KG1 (cell line): ENCODE data around the gene GGA1.
"Not testable (repeated sequence)": the region's sequence is repeated elsewhere in the genome, so short reads cannot be mapped to it uniquely, and the experiment has no call there.

Source experiments
- DNase-seq: peaks from one replicate; lab custom pipeline; 2025; lab: John Stamatoyannopoulos, UW

The GGA1 gene

DNA sequence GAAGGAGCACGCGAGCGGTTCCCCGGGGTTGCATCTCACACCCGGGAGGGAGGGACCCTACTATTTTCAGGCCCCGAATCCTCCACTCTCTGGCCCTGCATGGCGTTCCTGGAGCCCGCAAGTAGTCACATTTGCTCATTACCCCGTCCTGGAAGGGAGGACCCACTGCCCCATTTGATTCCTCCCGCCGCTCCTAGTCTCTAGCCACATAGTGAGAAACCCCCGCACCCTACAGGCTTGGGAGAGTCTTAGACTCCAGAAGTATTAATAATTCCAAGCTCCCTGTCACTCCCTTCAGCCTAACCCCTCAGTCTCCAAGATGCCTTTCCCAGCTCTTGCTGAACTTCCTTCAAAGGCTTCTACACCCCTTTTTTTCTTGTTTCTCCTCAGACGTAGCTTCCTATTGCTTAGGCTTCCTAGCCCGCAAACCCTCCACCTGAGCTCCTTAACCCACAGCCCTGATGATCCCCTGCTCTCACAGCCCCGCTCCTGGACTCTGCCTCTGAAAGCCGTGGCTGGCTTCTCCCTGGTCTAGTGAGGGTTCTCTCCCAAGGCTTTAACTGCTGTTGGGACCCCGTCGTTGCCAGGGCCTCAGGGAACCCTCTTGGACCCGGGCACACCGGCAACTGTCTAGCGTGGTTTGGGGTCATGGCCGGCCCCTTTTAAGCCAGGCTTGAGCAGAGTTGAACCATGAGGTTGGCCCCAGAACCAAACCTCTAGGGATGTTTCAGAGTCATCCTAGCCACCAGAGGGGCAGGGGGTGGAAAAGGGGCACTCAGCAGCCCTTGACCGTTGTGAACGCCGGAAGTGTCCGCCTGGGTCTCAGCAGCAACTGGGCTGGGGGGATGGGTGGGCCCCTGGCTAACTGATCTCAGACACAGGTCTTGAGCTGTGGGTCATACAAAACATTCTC, 862 bp downstream of the GGA1 start:
- DNase-seq = no peak

DNA sequence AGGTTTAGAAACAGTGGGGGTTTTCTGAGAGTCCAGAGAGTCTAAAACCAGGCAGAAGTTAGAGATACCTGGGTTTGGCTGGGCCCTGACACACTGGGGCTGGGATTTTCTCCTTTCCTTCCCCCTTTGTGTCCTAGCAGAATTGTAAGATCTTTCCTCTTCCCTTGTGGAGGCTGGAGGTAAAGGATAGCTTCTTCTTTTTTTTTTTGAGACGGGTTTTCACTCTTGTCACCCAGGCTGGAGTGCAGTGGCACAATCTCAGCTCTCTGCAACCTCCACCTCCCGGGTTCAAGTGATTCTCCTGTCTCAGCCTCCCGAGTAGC, 1.5 kb downstream of the GGA1 start:
- not testable (repeated sequence) for DNase-seq

DNA sequence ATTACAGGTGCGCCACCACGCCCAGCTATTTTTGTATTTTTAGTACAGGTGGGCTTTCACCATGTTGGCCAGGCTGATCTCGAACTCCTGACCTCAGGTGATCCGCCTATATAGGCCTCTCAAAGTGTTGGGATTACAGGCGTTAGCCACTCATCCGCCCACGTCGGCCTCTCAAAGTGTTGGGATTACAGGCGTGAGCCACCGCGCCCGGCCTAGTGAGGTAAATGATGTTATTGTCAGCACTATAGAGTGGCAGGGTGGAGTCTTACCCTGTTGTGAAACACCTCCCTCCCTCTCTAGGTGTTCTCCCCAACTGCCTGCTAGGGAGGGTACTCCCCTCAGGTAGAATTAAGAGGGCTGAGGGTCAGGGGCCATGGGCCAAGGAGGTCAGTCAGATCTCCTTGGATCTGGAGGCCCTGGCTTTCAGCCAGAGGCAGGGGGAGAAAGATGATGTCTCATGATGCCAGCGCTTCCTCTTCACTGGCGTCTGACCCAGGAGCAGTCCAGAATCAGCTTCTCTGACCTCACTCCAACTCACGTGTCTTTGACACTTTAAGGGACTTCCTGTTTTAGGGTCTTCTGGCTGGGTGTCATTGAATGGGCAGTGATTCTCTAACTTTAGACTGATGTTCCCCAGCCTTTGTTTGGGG, 2.0 kb downstream of the GGA1 start:
- DNase-seq = no peak

DNA sequence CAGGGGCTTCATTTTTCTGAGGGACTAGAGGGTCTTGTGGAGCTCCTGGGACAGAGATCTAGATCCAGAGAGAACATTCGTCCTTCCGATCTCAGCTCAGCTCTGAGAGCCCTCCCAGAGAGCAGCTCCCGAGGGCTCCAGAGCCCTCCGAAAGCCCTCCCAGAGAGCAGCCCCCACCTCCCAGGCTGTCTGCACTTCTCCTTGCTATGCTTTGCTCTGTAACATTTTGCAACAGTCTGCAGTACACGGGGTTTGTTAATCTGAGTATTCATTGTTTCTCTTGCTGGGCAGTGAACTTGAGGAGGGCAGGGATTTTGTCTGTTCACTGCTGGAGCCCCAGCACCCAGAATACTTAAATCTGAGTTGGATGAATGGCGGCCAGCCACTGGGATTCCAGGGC, 2.6 kb downstream of the GGA1 start:
- DNase-seq = no peak

DNA sequence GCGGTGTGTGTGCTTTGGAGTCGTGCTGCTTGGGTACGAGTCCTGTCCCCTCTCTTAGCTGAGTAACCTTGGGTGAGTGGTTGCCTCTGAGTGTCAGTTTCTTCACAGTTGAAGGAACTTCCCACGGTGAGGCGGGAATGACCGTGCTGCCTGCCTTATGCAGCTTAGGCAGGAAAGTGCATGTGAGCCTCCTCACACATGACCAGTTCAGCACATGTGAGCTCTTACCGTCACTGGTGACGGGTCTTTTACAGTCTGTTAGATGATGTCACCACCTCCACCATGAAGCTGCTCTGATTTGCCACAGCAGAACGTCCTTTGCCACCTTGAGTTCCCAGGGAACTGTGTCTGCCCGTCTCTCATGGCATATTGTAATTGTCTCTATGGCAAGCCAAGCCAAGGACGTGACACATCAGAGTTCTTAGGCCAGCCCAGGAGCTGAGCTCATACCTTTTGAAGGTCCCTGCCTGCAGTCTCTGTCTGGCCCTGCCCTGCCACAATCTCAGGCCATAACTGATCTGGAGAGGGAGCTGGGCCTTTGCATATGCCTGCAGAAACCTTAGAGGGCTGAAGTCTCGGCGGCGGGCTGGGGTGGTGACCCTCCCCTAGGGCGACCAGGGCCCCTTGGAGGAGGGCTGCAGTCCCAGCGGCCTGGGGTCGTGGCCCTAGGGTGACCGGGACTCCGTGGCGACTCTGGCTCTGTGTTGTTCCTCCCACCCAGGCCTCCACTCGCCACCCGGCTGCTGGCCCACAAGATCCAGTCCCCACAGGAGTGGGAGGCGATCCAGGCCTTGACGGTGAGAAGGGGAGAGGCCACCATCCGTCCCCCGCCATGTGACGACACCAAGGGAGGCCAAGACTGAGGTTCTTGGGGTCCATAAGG, 7.8 kb downstream of the GGA1 start:
- no peak for DNase-seq

DNA sequence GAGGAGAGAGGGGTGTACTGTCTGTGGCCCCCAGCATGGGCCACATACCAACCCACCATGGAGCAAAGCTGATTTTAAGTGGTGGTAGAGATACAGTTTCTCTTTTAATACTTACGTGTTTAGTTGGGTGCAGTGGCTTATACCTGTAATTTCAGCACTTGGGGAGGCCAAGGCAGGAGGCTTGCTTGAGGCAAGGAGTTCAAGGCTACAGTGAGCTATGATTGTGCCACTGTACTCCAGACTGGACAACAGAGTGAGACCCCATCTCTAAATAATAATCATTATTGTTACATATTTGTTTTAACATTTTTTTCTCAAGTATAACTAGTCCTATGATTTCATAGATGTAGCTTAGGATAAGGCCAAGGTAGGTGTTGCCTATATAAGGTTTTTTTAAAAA, 8.8 kb downstream of the GGA1 start:
- no peak for DNase-seq

DNA sequence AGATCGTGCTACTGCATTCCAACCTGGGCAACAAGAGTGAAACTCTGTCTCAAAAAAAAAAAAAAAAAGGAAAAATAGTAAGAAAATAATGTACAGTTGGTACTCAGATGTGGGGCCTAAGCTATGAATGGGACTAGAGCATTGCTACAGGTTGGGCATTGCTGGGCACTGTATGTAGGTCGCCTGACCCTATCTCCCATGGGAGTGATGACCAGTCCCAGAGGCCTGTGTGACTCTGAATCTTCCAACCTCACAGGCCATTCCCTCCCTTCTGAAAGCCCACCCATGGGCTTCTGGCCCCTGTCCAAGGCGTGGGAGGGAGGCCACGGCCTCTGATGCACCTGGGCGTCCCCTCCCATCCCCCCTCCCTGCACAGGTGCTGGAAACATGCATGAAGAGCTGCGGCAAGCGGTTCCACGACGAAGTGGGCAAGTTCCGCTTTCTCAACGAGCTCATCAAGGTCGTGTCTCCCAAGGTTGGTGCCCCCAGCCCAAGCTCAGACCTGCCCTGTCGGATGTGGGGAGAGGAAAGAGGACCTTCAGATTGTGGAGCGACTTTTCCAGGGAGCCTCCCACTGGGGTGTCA, 9.5 kb downstream of the GGA1 start:
- no peak for DNase-seq

DNA sequence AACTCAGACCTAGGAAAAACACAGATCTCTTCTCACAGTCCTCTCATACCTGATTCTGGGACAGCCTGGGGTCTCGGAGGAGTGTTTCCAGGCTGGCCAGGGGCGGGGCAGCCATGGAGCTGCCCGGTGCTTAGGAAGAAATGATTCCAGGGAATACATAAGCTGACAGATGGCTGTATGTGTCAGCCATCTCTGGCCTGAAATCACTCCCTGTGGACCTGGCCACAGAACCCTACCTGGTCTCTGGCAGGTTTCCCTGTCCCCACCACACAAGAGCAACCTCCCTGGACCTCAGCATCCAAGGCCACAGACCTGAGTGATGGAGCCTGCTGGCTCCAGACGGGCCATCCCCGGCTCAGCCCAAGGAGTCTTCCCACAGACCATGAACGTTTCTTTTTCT, 10.0 kb downstream of the GGA1 start:
- no peak for DNase-seq

DNA sequence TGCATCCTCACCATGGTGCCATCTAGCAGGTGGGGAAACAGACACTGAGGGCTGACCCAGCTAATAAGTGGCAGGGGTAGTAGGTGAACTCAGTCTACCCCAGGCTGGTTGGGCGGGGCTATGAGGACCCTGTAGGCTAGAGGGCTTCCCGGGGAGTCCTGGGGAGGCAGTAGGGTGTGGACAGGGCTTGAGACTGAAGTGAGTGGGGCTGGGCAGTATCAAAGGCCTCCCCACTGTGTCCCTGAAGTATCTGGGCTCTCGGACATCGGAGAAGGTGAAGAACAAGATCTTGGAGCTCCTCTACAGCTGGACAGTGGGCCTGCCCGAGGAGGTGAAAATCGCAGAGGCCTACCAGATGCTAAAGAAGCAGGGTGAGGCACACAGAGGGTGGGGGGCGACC, 11.4 kb downstream of the GGA1 start:
- no peak for DNase-seq

DNA sequence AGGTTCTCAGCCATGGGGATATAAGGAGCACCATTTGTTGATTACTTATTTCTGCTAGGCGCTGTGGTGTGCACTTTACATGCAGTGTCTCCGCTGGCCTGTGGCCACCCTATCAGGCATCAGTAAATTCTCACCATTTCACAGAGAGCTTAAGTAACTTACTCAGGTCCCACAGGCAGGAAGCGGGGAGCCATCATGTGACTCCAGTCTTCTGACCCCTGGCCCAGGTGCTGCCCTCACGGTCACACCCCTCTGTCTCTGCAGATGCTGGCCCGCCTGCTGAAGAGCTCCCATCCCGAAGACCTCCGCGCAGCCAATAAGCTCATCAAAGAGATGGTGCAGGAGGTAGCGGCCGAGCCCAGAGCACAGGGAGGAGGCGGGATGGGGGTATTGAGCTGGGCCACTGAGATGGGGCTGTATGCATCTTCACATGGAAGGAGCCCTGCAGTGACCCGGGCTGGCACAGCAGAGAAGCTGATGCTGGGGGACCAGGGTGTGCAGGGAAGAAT, 12.8 kb downstream of the GGA1 start:
- DNase-seq = no peak

DNA sequence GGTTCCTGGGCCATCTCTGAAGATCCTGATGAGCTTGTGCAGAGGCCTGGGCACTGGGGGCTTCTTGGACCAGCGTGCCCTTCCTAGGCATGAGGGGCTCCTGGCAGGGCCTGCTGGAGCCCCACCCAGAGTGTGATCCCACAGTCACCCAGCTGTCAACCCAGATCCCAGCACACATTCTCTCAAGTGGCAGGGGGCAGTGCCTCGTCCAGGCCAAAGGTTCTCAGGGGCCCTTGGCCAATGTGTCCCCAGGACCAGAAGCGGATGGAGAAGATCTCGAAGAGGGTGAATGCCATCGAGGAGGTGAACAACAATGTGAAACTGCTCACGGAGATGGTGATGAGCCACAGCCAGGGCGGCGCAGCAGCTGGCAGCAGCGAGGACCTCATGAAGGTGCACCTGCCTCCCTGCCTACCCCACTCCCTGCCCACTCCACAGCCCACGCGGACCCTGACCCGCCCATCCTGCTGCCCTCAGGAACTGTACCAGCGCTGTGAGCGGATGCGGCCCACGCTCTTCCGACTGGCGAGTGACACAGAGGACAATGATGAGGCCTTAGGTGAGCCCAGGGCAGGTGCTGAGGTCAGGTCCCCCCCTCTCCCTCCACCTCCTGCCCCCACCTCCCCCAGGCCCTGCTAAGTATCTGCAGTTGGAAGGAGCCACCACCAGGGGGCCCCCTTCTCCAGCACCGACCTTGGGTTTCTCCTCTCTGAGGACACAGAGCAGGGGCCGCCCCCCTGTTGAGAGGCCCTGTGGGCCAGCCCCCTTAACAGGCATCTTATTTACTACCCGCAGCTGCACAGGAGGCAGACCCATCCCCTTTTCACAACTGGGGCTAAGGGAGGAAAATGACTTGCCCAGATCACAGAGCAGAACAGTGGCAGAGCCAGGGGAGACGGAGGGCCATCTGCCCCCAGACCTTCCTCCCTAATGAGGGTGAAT, 14.7 kb downstream of the GGA1 start:
- peak; percentile 27 for DNase-seq

DNA sequence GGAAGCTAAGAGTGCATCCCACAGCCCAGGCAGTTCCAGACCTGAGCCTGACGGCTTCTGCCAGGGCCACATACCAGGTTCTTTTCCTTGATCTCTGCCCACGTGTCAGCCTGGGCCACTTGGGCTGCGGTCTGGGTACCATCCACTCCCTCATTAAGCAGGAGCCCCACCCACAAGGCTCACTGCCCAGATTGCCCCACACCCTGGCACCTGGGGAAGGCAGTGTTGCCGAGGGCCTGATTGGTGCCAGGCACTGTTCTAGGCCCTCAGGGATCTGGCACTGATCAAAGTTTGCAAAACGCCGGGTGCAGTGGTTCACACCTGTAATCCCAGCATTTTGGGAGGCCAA, 15.4 kb downstream of the GGA1 start:
- DNase-seq = no peak

DNA sequence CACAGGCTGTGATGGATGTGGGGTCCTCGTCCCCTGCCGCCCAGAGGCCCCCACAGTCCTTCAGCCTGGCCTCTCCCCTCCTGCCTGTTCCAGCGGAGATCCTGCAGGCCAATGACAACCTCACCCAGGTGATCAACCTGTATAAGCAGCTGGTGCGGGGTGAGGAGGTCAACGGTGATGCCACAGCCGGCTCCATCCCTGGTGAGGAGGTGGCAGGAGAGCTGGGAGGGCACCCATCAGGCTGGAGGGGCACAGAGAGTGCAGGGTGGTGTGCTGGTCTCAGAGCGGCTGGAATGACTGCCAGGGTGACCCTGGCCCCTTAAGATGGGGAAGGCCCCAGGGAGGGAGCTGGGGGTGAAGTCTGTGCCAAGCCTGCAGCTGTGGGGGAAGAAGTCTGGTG, 16.2 kb downstream of the GGA1 start:
- no peak for DNase-seq

DNA sequence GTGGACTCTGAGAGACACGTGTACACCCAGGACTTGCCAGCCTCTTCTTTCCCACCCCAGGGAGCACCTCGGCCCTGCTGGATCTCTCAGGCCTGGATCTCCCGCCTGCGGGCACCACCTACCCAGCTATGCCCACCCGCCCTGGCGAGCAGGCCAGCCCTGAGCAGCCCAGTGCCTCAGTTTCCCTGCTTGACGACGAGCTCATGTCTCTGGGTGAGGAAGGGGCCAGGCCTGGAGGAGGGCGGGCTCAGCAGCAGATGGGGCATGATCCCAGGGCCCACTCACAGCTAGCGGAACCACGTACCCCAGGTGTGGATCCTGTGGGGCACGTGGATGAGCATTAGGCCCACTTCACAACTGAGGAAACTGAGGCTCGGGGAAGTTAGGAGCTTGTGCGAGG, 17.1 kb downstream of the GGA1 start:
- DNase-seq = no peak

DNA sequence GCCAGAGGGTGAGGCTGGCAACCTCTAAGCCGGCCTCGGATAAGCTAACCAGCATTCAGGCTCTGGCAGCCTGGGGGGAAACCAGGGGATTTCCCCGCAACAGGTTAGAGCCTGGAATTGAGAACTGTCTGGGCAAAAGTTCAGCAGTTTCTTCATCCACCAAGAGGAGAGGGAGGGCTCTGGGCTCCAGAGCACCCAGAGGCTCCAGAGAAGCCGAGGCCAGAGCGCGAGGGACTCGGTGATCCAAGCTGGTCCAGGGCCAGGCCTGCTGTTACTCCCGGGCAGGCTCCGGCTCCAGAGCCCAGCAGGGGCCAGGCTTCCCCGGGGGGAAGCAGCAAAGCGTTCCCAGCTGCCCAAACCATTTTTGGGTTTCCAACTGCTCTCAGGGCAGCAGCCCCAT, 17.5 kb downstream of the GGA1 start:
- no peak for DNase-seq

DNA sequence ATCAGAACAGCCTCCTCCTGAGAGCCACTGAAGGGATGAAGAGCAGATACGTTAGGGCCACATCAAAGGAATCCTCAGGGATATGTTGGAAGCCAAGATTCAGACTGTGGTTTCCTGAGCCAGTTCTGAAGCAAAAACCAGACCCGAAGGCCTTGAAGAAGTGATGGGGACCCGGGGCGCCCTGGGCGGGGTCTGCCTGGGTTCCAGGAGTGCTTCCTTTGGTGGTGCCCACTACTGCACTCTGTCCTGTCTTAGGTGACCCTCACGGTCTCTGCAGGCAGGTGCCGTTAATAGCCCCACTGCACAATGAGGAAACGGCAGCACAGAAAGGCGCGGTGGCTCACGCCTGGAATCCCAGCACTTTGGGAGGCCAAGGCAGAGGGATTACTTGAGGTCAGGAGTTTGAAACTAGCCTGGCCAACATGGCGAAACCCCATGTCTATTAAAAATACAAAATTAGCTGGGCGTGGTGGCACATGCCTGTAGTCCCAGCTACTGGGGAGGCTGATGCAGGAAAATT, 18.0 kb downstream of the GGA1 start:
- no peak for DNase-seq

DNA sequence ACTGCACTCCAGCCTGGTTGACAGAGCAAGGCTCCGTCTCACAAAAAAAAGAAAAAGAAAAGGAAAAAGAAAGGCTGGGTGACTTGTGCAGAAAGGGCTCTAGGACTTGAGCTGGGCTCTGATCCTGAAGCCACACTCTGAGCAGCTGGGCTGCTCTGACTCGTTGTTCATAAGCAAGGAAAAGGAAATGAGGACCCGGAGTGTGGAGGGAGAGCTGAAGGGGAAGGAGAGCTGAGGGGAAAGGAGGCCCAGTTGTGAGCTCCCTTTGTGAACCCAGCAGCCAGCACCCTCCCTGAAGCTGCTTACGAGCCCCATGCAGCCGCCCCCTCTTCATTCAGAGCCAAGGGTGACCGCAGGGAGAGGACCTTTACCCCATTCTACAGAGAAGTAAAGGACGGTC, 18.5 kb downstream of the GGA1 start:
- DNase-seq = no peak

DNA sequence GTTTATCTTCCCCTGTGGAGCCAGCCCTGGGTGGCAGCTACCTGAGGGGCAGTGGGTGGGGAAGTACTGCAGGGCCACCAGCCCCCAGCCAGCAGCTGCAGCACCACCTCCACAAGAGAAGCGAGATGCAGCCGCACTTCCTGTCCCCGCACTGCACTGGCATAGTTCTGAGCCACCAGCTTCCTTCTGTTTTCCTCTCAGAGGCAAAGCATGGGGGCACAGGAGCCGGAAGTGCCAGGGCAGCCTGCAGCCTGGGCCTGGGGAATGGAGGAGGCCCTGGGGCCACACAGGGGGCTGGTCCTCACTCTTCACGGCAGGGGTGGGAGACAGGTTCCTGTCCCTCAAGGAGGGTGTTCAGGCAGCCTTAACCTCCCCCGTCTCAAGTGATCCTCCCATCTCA, 18.9 kb downstream of the GGA1 start:
- DNase-seq = peak; percentile 34

DNA sequence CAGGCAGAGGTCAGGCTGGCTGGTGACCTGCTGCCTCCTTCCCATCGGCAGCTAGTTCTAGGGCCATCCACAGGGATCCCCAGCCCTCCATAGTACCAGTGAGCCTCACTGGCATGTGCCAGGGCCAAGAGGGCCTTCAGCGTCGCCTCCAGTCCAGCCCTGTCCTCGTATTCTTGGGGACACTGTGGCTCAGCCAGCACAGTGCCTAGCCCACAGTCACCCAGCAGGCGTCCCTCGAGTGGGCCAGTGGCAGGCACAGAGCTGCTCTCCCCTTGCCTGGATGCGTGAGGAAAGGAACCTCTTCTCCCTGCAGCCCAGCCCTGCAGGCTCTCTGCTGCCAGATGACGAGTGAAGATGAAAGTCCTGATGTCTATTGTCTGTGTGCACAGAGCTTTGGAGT, 20.2 kb downstream of the GGA1 start:
- no peak for DNase-seq

DNA sequence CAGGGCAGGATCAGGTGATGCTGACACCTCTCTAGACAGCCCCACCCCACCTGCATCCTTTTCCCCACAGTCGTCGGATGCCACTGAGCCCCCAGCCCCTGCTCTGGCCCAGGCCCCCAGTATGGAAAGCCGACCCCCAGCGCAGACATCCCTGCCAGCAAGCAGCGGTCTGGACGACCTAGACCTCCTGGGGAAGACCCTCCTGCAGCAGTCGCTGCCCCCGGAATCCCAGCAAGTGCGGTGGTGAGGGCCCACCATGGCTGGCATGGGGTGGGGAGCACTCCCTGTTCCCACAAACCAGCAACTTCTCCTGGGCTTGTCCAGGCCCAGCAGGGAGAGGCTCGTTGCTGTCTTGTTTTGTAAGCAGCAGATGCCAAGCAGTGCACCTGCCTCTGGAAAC, 21.3 kb downstream of the GGA1 start:
- DNase-seq = no peak

DNA sequence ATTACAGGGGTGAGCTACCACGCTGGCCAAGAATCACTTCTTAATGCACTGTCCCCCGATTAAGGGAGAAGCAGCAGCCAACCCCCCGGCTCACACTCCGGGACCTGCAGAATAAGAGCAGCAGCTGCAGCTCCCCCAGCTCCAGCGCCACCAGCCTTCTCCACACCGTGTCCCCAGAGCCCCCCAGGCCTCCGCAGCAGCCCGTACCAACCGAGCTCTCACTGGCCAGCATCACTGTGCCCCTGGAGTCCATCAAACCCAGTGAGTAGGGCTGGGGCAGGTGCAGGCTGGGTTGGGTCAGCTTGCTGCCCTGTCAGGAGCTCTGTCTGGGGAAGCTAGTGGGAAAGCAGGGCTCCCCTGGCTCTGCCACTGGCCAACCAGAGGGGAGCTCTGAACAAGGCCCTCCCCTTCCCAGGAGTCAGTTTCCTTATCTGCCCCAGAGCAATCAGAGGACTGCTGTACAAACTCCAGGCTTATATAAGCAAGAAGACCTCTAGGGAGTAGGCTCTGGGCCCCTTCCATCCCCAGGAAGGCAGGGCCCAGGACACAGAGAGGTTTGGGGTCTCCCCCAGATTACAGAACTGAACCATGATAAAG, 22.3 kb downstream of the GGA1 start:
- DNase-seq = no peak
